Stomach smooth muscle (tissue), 2 donors: ENCODE results near the gene OMD.

Source experiments
- H3K27ac ChIP-seq: one replicate; pipeline ENCODE4 v1.7.0; 2013; ENCODE audit warnings: mild to moderate bottlenecking, low read length, inconsistent platforms
- H3K27me3 ChIP-seq, 2 donors: one replicate each; pipeline ENCODE4 v1.7.0; 2013; ENCODE audit warnings: low read length in 2 of 2; ENCODE audit not compliant: insufficient read depth in 2 of 2, control insufficient read depth in 1 of 2
- H3K36me3 ChIP-seq, 2 donors: one replicate each; pipeline ENCODE4 v1.7.0; 2013; ENCODE audit warnings: low read length in 2 of 2; ENCODE audit not compliant: control insufficient read depth in 2 of 2, insufficient read depth in 2 of 2
- H3K4me1 ChIP-seq: one replicate; pipeline ENCODE4 v1.7.0; 2013; ENCODE audit warnings: low read length; ENCODE audit not compliant: control insufficient read depth, insufficient read depth
- H3K4me3 ChIP-seq, 2 donors: one replicate each; pipeline ENCODE4 v1.7.0; 2013; ENCODE audit warnings: low read length in 2 of 2
- H3K9ac ChIP-seq, 2 donors: one replicate each; pipeline ENCODE4 v1.7.0; 2013; ENCODE audit warnings: low read length in 2 of 2, mild to moderate bottlenecking in 1 of 2
- H3K9me3 ChIP-seq, 2 donors: one replicate each; pipeline ENCODE4 v1.7.0; 2013; ENCODE audit warnings: low read length in 2 of 2; ENCODE audit not compliant: control insufficient read depth in 2 of 2
- donor health status: healthy.
- donor health status: Pancreatic carcinoma.

Gene OMD, protein sequence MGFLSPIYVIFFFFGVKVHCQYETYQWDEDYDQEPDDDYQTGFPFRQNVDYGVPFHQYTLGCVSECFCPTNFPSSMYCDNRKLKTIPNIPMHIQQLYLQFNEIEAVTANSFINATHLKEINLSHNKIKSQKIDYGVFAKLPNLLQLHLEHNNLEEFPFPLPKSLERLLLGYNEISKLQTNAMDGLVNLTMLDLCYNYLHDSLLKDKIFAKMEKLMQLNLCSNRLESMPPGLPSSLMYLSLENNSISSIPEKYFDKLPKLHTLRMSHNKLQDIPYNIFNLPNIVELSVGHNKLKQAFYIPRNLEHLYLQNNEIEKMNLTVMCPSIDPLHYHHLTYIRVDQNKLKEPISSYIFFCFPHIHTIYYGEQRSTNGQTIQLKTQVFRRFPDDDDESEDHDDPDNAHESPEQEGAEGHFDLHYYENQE

GRCh38 chr9:92424340-92424739 is at the start of gene OMD:
OMD (minus strand) TSS chr9:92424471; CDS start chr9:92417558, 6,913 bp downstream.
- no peaks in the 10 kb centered on the region for H3K27me3 ChIP-seq
- H3K4me1 ChIP-seq = no peaks in the 10 kb centered on the region
- H3K4me3 ChIP-seq = peak within 1 kb of the TSS in 1 of 2 donors; percentile 10
- no peaks in the 10 kb centered on the region for H3K36me3 ChIP-seq
- no peak within 1 kb of the TSS for H3K27ac ChIP-seq
- no peaks in the 10 kb centered on the region for H3K9me3 ChIP-seq
- H3K9ac ChIP-seq = no peak within 1 kb of the TSS

DNA sequence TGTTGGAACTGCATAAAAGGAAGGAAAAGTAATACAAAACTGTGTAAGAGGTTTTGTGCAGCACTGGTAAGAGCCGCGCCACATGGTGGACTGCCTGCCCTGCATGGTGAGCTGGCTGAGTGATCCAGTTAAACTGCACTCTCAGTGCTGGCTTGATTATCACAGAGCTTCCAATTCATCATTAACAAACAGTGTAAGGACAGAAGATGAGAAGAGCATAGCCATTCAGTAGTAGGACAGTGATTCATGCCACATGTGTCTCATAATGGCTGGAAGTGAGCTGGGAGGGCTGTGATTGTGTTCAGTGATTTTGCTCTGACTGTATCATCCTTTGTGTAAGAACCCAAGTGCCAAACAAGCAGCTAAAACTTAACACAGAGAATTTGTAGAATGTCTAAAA is 43.9 kb upstream of the OMD start:
- Histone ChIP-seq H3K27me3 (no peaks in the 10 kb centered on the region), H3K4me3 (no peak overlapping the region), H3K9ac (no peak overlapping the region), H3K9me3 (no peaks in the 10 kb centered on the region), H3K27ac (no peak overlapping the region), H3K4me1 (peaks cover 7% of the 10 kb centered on the region), H3K36me3 (peaks cover 7 to 17% of the 10 kb centered on the region in 2 donors)

- peaks cover 7% of the 10 kb centered on the region for H3K4me1 ChIP-seq
- H3K27me3 ChIP-seq = no peaks in the 10 kb centered on the region
- H3K9me3 ChIP-seq = no peaks in the 10 kb centered on the region
- no peak overlapping the region for H3K27ac ChIP-seq
- H3K36me3 ChIP-seq = peaks cover 7 to 17% of the 10 kb centered on the region in 2 donors
- H3K9ac ChIP-seq = no peak overlapping the region
- H3K4me3 ChIP-seq = no peak overlapping the region
These were observed 43.2 kb upstream of the OMD start for GRCh38 chr9:92467511-92467910.

DNA sequence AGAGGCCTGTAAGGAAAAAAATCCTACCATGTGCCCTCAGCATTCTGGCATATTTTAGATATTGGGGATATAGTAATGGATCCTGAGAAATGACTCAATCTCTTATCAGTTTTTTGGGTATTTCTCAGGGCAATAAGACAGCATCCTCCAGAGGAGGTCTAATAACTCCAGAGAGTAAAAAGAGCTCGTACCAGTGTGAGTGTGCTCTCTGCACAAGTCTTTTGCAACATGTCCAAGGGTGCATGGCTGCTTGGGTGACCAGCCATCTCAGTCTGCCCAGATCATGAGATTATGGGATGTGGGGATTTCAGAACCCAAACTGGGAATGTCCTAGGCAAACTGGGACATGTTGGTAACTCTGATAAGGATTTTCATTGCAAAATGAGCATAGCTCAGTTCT is 42.8 kb upstream of the OMD start:
- Histone ChIP-seq H3K36me3 (peaks cover 7 to 17% of the 10 kb centered on the region in 2 donors), H3K27ac (no peak overlapping the region), H3K4me3 (no peak overlapping the region), H3K27me3 (no peaks in the 10 kb centered on the region), H3K9ac (no peak overlapping the region), H3K9me3 (no peaks in the 10 kb centered on the region), H3K4me1 (peaks cover 7% of the 10 kb centered on the region)

- H3K4me1 ChIP-seq = peaks cover 7% of the 10 kb centered on the region
These were observed 39.7 kb upstream of the OMD start for GRCh38 chr9:92463984-92464383.

DNA sequence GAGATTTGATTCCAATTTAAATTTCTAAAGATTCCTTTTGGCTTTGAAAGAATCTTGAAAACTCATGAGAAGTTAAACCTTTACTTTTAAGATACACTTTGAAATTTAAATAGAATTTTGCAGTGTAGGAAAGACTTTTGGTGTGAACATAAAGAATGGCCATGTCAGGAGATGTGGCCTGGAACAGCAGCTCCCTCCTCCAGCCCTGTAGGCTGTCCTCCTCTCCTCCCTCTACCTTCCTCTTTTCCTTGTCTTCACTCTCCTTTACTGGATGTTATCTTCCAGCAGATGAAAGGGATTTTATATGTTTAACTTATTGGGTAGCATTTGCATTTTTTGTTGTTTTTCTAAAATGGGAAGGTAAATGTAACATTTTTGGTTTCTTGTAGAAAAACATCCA is 39.1 kb upstream of the OMD start:
- H3K27me3 ChIP-seq = no peaks in the 10 kb centered on the region
- H3K4me1 ChIP-seq = peaks cover 7% of the 10 kb centered on the region
- H3K36me3 ChIP-seq = peaks cover 7 to 13% of the 10 kb centered on the region in 2 donors
- no peaks in the 10 kb centered on the region for H3K9me3 ChIP-seq
- peak overlapping the region; percentile 86 for H3K27ac ChIP-seq
- H3K4me3 ChIP-seq = no peak overlapping the region
- H3K9ac ChIP-seq = peak overlapping the region in 1 of 2 donors; percentile 23

More at GRCh38 chr9:92463984-92464383, 39.7 kb upstream of the OMD start:
- peaks cover 7 to 15% of the 10 kb centered on the region in 2 donors for H3K36me3 ChIP-seq
- no peaks in the 10 kb centered on the region for H3K27me3 ChIP-seq
- peak overlapping the region; percentile 12 to 23 for H3K4me3 ChIP-seq
- H3K9me3 ChIP-seq = no peaks in the 10 kb centered on the region
- peak overlapping the region; percentile 23 to 37 for H3K9ac ChIP-seq
- peak overlapping the region; percentile 86 for H3K27ac ChIP-seq

GRCh38 chr9:92457576-92457975 is 33.3 kb upstream of the OMD start:
- no peaks in the 10 kb centered on the region for H3K4me1 ChIP-seq

GRCh38 chr9:92455217-92455616 is 30.9 kb upstream of the OMD start:
- Histone ChIP-seq H3K36me3 (peaks cover 0 to 7% of the 10 kb centered on the region in 2 donors), H3K4me3 (no peak overlapping the region)

More at GRCh38 chr9:92457576-92457975, 33.3 kb upstream of the OMD start:
- no peak overlapping the region for H3K27ac ChIP-seq
- no peak overlapping the region for H3K9ac ChIP-seq
- H3K9me3 ChIP-seq = no peaks in the 10 kb centered on the region
- no peaks in the 10 kb centered on the region for H3K27me3 ChIP-seq
- no peak overlapping the region for H3K4me3 ChIP-seq
- peaks cover 0 to 7% of the 10 kb centered on the region in 2 donors for H3K36me3 ChIP-seq

DNA sequence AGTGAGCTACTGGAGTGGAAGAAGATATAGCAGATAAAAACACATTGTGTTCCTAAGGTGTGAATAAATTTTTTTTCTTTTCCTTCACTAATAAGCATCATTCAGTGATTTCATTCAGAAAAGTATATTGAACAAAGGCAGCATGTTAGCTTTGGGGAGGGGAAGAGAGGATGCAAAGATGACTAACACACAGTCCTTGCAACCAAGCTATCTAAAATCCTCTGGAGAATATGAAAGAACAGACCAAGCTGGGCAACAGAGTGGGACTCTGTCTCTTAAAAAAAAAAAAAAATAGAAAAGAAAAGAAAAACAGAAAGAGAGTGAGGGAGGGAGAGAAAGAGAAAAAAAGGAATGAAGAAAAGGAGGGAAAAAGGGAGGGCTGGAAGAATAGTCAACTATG is 22.3 kb upstream of the OMD start:
- Histone ChIP-seq H3K4me3 (no peak overlapping the region), H3K27ac (no peak overlapping the region)

More at GRCh38 chr9:92455217-92455616, 30.9 kb upstream of the OMD start:
- Histone ChIP-seq H3K9ac (no peak overlapping the region), H3K27ac (no peak overlapping the region), H3K4me1 (no peaks in the 10 kb centered on the region), H3K27me3 (no peaks in the 10 kb centered on the region), H3K9me3 (no peaks in the 10 kb centered on the region)

GRCh38 chr9:92444841-92445240 is 20.6 kb upstream of the OMD start:
- Histone ChIP-seq H3K9ac (no peak overlapping the region), H3K4me1 (no peaks in the 10 kb centered on the region), H3K4me3 (no peak overlapping the region), H3K27ac (no peak overlapping the region), H3K36me3 (no peaks in the 10 kb centered on the region), H3K27me3 (no peaks in the 10 kb centered on the region), H3K9me3 (no peaks in the 10 kb centered on the region)

More for the DNA sequence above, 22.3 kb upstream of the OMD start:
- Histone ChIP-seq H3K36me3 (no peaks in the 10 kb centered on the region), H3K4me1 (no peaks in the 10 kb centered on the region), H3K9ac (no peak overlapping the region), H3K27me3 (no peaks in the 10 kb centered on the region), H3K9me3 (no peaks in the 10 kb centered on the region)

- Histone ChIP-seq H3K27ac (no peak overlapping the region), H3K27me3 (no peaks in the 10 kb centered on the region), H3K9ac (no peak overlapping the region), H3K36me3 (no peaks in the 10 kb centered on the region), H3K4me3 (no peak overlapping the region), H3K4me1 (no peaks in the 10 kb centered on the region), H3K9me3 (no peaks in the 10 kb centered on the region)
These were observed 16.4 kb upstream of the OMD start for GRCh38 chr9:92440751-92441046.
